K562 (cell line): ENCODE measurements around the gene DYNLL1. TPM values are rescaled to one million over a fixed set of nuclear protein-coding genes. Genes with fewer than 3 reads are reported as not detected.
A peak's percentile ranks its signal among the peaks of the same experiment; 100 is the strongest.

Source experiments
- ATAC-seq: fragments of 200-7000 bp; cut with Tn5 transposase; 3 replicates; pipeline ENCODE4 v1.9.1; 2020; ENCODE audit warnings: moderate library complexity
- BruUV-seq: library from RNA; stranded (reverse); fragments of 400-500 nt; replicated peaks from 2 replicates; lab custom pipeline; 2021; lab: Mats Ljungman, UMichigan
- CTCF ChIA-PET: fragments of 300-600 bp; formaldehyde crosslinking; extraction: SDS; loops from one replicate; lab custom pipeline; 2021; ENCODE audit warnings: low intra/inter-chr PET ratio; lab: Yijun Ruan, JAX
- POLR2A ChIA-PET: fragments of 300-600, 350-650 bp; sonication (Branson Sonifier 250); formaldehyde crosslinking; extraction: SDS; loops from one replicate; lab custom pipeline; 2021; ENCODE audit warnings: antibody characterized with exemption, inconsistent platforms; lab: Yijun Ruan, JAX
- DNase-seq, 4 experiments: peaks; one replicate each; pipeline versions ENCODE4 v3.0.0 to v3.0.0-alpha.2; 2011 to 2018; ENCODE audit warnings: low spot score in 3 of 4, mixed read lengths in 3 of 4; ENCODE audit errors: extremely low read depth in 1 of 4
- FAIRE-seq: peaks from 2 replicates; lab custom pipeline; 2011; peaks lifted over from hg19 to GRCh38; lab: Jason Lieb, UNC
- H2AFZ ChIP-seq: 2 replicates; pipeline ENCODE4 v1.6.0; 2011; ENCODE audit warnings: low read depth, low read length, control low read depth, inconsistent platforms
- H3K27ac ChIP-seq: fragments of 200-600 bp; 3 replicates; pipeline ENCODE4 v1.8.0; 2011; ENCODE audit warnings: low read depth, mild to moderate bottlenecking, control low read depth, inconsistent platforms, low read length, moderate library complexity, mixed read lengths; ENCODE audit errors: extremely low read depth
- H3K27me3 ChIP-seq, 2 experiments: fragments of 300-600 bp in 1 of 2; 2 replicates in 1 of 2; 3 replicates in 1 of 2; pipeline versions ENCODE4 v1.6.0 to v1.8.0; 2011; ENCODE audit warnings: inconsistent platforms in 2 of 2, low read length in 2 of 2, mild to moderate bottlenecking in 1 of 2, mixed read lengths in 1 of 2, moderate library complexity in 1 of 2; ENCODE audit not compliant: control insufficient read depth in 2 of 2, insufficient read depth in 2 of 2
- H3K36me3 ChIP-seq: fragments of 300-600 bp; 3 replicates; pipeline ENCODE4 v1.8.0; 2011; ENCODE audit warnings: mild to moderate bottlenecking, low read length, inconsistent platforms; ENCODE audit not compliant: control insufficient read depth, insufficient read depth
- H3K4me1 ChIP-seq, 2 experiments: fragments of 200-600 bp in 1 of 2; replicated peaks in 1 of 2; 2 replicates in 1 of 2; 3 replicates in 1 of 2; pipeline versions ENCODE4 v1.5.1 to v1.8.0; 2011; ENCODE audit warnings: inconsistent platforms in 2 of 2, low read length in 2 of 2, mild to moderate bottlenecking in 1 of 2, mixed read lengths in 1 of 2, moderate library complexity in 1 of 2; ENCODE audit not compliant: control insufficient read depth in 2 of 2, insufficient read depth in 2 of 2
- H3K4me2 ChIP-seq: 2 replicates; pipeline ENCODE4 v1.6.1; 2011; ENCODE audit warnings: low read length, control low read depth, inconsistent platforms, mixed read lengths; ENCODE audit not compliant: insufficient read depth
- H3K4me3 ChIP-seq: fragments of 200-600 bp; sonication (generic), shearing (Covaris generic); 2 replicates; pipeline ENCODE4 v1.5.1; 2016; ENCODE audit warnings: control low read depth, inconsistent platforms
- H3K79me2 ChIP-seq: fragments of 200-600 bp; 3 replicates; pipeline ENCODE4 v1.8.0; 2011; ENCODE audit warnings: low read length, inconsistent platforms; ENCODE audit not compliant: control insufficient read depth, insufficient read depth
- H3K9ac ChIP-seq, 2 experiments: 2 replicates each; pipeline versions ENCODE4 v1.6.0 to v1.6.1; 2011; ENCODE audit warnings: low read depth in 2 of 2, low read length in 2 of 2, control low read depth in 1 of 2, inconsistent platforms in 1 of 2, mild to moderate bottlenecking in 1 of 2, mixed read lengths in 1 of 2; ENCODE audit not compliant: insufficient read depth in 1 of 2
- H3K9me1 ChIP-seq: one replicate; pipeline ENCODE4 v1.6.0; 2011; ENCODE audit warnings: inconsistent platforms, mild to moderate bottlenecking, low read length, moderate library complexity; ENCODE audit not compliant: control insufficient read depth, insufficient read depth
- H3K9me3 ChIP-seq: replicated peaks from 2 replicates; pipeline ENCODE4 v1.5.1; 2011; ENCODE audit warnings: low read depth, low read length, inconsistent platforms; ENCODE audit not compliant: control insufficient read depth, insufficient read depth
- H4K20me1 ChIP-seq: replicated peaks from 2 replicates; pipeline ENCODE4 v1.6.1; 2011; ENCODE audit warnings: low read length, inconsistent platforms, mixed read lengths; ENCODE audit not compliant: control insufficient read depth, insufficient read depth
- ESRRA ChIP-seq: fragments of 450-650 bp; IDR thresholded peaks from 2 replicates; pipeline ENCODE4 v1.6.1; 2014; ENCODE audit warnings: low read depth, mild to moderate bottlenecking, moderate library complexity, borderline replicate concordance
- FOXK1 ChIP-seq: sonication (generic); formaldehyde crosslinking; IDR thresholded peaks from 2 replicates; pipeline ENCODE4 v1.8.0; 2022; ENCODE audit warnings: missing genetic modification reagents, mild to moderate bottlenecking, borderline replicate concordance
- GATA2 ChIP-seq: sonication (generic); formaldehyde crosslinking; IDR thresholded peaks from 2 replicates; pipeline ENCODE4 v1.4.0; 2020; ENCODE audit warnings: mild to moderate bottlenecking, missing genetic modification reagents
- HMBOX1 ChIP-seq: sonication (generic); IDR thresholded peaks from 2 replicates; pipeline ENCODE4 v1.6.1; 2016
- NRF1 ChIP-seq, 2 experiments: fragments of 450-650 bp; IDR thresholded peaks in 1 of 2; conservative IDR thresholded peaks in 1 of 2; 2 replicates each; pipeline ENCODE4 v1.6.1; 2014; ENCODE audit warnings: mild to moderate bottlenecking in 2 of 2
- RBFOX2 ChIP-seq: fragments of 200-400 bp; formaldehyde crosslinking; IDR thresholded peaks from 2 replicates; pipeline ENCODE4 v1.6.1; 2017; ENCODE audit warnings: low read depth, mild to moderate bottlenecking, low read length, moderate library complexity
- WGBS: fragments of 100-300 bp; shearing (Covaris generic); methylation state at CpG from one replicate; pipeline ENCODE4 v1.1.6; 2016; ENCODE audit warnings: low coverage, mixed read lengths; ENCODE audit not compliant: insufficient coverage; ENCODE audit errors: missing lambda C conversion rate; 5-methylcytosine and 5-hydroxymethylcytosine counted together
- in situ Hi-C: fragments of 300-500 bp; cut with MboI; formaldehyde crosslinking; loops from 4 replicates; pipeline ENCODE4 v1.15.0; 2018; ENCODE audit warnings: inconsistent platforms, mixed read lengths
- intact Hi-C: fragments of 100-400 bp; cut with micrococcal nuclease; formaldehyde crosslinking; loops from 2 replicates; pipeline ENCODE4 v1.14.2; 2022
- polyA plus RNA-seq, 8 experiments: library from polyadenylated mRNA; depleted of rRNA in 4 of 8; stranded (reverse) in 5 of 8; unstranded in 3 of 8; fragments of >200 nt; fragmentation: Nextera tagmentation in 2 of 8; fragmentation: Illumina TruSeq in 1 of 8; extraction: Ambion mirVana in 2 of 8; extraction: Trizol in 1 of 8; gene quantifications; 2 replicates each; pipeline versions ENCODE4 v1.2.1 to v1.2.3, GENCODE V29; 2011 to 2014; ENCODE audit warnings: inconsistent platforms in 1 of 8, missing spikeins in 1 of 8
- total RNA-seq, 7 experiments: library from RNA; depleted of rRNA in 6 of 7; stranded (reverse); fragments of >200 nt in 6 of 7; fragmentation: Illumina TruSeq in 2 of 7; extraction: Trizol in 2 of 7; gene quantifications; 2 replicates each; pipeline versions ENCODE4 v1.2.1 to v1.2.3, GENCODE V29; 2011 to 2021; ENCODE audit warnings: low replicate concordance in 1 of 7
- TF ChIP-seq, protein P1 (sequence below): sonication (generic); formaldehyde crosslinking; IDR thresholded peaks from 2 replicates; pipeline ENCODE4 v1.8.1; 2023; ENCODE audit warnings: mild to moderate bottlenecking, missing genetic modification reagents
- TF ChIP-seq, protein P2 (sequence below), 2 experiments: fragments of 450-650 bp; formaldehyde crosslinking in 1 of 2; IDR thresholded peaks; 2 replicates each; pipeline versions ENCODE4 v1.4.0 to v1.6.1; 2014 to 2020; ENCODE audit warnings: mild to moderate bottlenecking in 2 of 2, borderline replicate concordance in 1 of 2, low read depth in 1 of 2

Gene DYNLL1
- total and polyA plus RNA-seq, 9 of the 15 experiments (the other 6 are each of a cell fraction or from before 2014, with no cell fraction given) = 303 to 1,112 (median 468) TPM

- no peak overlapping the region for H2AFZ ChIP-seq
- no TSS peak for BruUV-seq
- H3K36me3 ChIP-seq = peaks cover 41% of the 10 kb centered on the region
- in situ Hi-C loops = no loop called here
- H3K4me3 ChIP-seq = peak overlapping the region; percentile 99; the same call in 1 of the 2 replicates
- no peak overlapping the region for H3K27ac ChIP-seq
- no peak for TF ChIP-seq FOXK1 (CRISPR knock-in tag)
- TF ChIP-seq ESRRA = no peak
- TF ChIP-seq RBFOX2 = 0 out of 2 replicates have a peak, but pooled peaks have one; percentile 28
- 0 out of 2 replicates have a peak, but pooled peaks have one; percentile 36 for TF ChIP-seq GATA2
- TF ChIP-seq, protein P1, sequence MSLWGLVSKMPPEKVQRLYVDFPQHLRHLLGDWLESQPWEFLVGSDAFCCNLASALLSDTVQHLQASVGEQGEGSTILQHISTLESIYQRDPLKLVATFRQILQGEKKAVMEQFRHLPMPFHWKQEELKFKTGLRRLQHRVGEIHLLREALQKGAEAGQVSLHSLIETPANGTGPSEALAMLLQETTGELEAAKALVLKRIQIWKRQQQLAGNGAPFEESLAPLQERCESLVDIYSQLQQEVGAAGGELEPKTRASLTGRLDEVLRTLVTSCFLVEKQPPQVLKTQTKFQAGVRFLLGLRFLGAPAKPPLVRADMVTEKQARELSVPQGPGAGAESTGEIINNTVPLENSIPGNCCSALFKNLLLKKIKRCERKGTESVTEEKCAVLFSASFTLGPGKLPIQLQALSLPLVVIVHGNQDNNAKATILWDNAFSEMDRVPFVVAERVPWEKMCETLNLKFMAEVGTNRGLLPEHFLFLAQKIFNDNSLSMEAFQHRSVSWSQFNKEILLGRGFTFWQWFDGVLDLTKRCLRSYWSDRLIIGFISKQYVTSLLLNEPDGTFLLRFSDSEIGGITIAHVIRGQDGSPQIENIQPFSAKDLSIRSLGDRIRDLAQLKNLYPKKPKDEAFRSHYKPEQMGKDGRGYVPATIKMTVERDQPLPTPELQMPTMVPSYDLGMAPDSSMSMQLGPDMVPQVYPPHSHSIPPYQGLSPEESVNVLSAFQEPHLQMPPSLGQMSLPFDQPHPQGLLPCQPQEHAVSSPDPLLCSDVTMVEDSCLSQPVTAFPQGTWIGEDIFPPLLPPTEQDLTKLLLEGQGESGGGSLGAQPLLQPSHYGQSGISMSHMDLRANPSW = no peak
- peak; percentile 73 to 79 for TF ChIP-seq NRF1 (conservative IDR thresholded peaks at IDR 0.05 in 1 of 2, IDR thresholded peaks at IDR 0.05 in 1 of 2)
- TF ChIP-seq, protein P2, sequence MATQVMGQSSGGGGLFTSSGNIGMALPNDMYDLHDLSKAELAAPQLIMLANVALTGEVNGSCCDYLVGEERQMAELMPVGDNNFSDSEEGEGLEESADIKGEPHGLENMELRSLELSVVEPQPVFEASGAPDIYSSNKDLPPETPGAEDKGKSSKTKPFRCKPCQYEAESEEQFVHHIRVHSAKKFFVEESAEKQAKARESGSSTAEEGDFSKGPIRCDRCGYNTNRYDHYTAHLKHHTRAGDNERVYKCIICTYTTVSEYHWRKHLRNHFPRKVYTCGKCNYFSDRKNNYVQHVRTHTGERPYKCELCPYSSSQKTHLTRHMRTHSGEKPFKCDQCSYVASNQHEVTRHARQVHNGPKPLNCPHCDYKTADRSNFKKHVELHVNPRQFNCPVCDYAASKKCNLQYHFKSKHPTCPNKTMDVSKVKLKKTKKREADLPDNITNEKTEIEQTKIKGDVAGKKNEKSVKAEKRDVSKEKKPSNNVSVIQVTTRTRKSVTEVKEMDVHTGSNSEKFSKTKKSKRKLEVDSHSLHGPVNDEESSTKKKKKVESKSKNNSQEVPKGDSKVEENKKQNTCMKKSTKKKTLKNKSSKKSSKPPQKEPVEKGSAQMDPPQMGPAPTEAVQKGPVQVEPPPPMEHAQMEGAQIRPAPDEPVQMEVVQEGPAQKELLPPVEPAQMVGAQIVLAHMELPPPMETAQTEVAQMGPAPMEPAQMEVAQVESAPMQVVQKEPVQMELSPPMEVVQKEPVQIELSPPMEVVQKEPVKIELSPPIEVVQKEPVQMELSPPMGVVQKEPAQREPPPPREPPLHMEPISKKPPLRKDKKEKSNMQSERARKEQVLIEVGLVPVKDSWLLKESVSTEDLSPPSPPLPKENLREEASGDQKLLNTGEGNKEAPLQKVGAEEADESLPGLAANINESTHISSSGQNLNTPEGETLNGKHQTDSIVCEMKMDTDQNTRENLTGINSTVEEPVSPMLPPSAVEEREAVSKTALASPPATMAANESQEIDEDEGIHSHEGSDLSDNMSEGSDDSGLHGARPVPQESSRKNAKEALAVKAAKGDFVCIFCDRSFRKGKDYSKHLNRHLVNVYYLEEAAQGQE (IDR thresholded peaks at IDR 0.05; ENCODE audit: borderline replicate concordance) = peak; percentile 22; the same call in 1 of the 2 replicates
- TF ChIP-seq, protein P2 (CRISPR knock-in tag; IDR thresholded peaks at IDR 0.05; ENCODE audit: low read depth) = no peak
- peak; percentile 88 for TF ChIP-seq HMBOX1
- peaks cover 64% of the 10 kb centered on the region for H3K79me2 ChIP-seq
- H3K27me3 ChIP-seq = no peaks in the 10 kb centered on the region
- no peak for FAIRE-seq
- peak in 1 of 4 experiments; percentile 21 for DNase-seq
- H3K9ac ChIP-seq = peak overlapping the region; percentile 54 to 91; a peak in 3 of 4 replicates
- H3K4me2 ChIP-seq = peak overlapping the region; percentile 98
- H3K4me1 ChIP-seq = peaks cover 34 to 49% of the 10 kb centered on the region in 2 experiments
- no peaks in the 10 kb centered on the region for H3K9me3 ChIP-seq
- no peaks in the 10 kb centered on the region for H3K9me1 ChIP-seq
- POLR2A ChIA-PET = interaction anchor here (0.8 to 1.6 kb wide), 4 partner anchors 10 to 41 kb away, joined by 3 read pairs; no protein-coding TSS in a partner anchor
- CTCF ChIA-PET = no interaction called here
- intact Hi-C loops = no loop called here
- WGBS = 58% methylated on average over 12 of the region's 13 CpGs
- no peak for ATAC-seq
- peaks cover 59% of the 10 kb centered on the region for H4K20me1 ChIP-seq
Observed at GRCh38 chr12:120536064-120536791, 40.3 kb downstream of the DYNLL1 start.
